Measurements from ENCODE around the gene KIAA0232.

KIAA0232 gene

DNA sequence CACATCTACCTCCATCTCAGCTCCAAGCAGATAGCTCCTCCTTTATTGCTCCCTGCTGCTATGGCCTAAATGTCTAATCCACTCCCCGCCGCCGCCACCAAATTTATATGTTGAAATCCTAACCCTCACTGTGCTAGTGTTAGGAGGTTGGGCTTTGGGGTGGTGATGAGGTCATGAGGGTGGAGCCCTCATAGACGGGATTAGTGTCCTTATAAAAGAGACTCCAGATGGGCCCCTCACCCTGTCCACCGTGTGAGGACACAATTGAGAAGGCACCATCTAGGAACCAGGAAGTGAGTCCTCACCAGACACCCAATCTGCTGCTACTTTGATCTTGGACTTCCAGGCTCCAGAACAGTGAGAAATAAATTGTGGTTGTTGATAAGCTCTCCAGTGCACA is 113.5 kb downstream of the KIAA0232 start:
- DNase-seq (ENCODE audit: extremely low spot score): no peak
- ChIA-PET CTCF (no interaction called here), POLR2A (no interaction called here)
- no peak for TF ChIP-seq SP1 (IDR thresholded peaks at IDR 0.05)
- TF ChIP-seq ARNT (IDR thresholded peaks at IDR 0.05): no peak
- no peak for TF ChIP-seq FOXK2 (IDR thresholded peaks at IDR 0.05)
- no peak for TF ChIP-seq FOXM1 (IDR thresholded peaks at IDR 0.05; ENCODE audit: borderline replicate concordance)
- TF ChIP-seq ZNF384 (IDR thresholded peaks at IDR 0.05): no peak
- no peak for TF ChIP-seq SUZ12 (IDR thresholded peaks at IDR 0.05)
- no peak for TF ChIP-seq NFRKB (IDR thresholded peaks at IDR 0.05)
- TF ChIP-seq CTBP1 (IDR thresholded peaks at IDR 0.05; ENCODE audit: borderline replicate concordance): no peak
- no peak for TF ChIP-seq L3MBTL2 (conservative IDR thresholded peaks at IDR 0.05)
- TF ChIP-seq, protein P1, sequence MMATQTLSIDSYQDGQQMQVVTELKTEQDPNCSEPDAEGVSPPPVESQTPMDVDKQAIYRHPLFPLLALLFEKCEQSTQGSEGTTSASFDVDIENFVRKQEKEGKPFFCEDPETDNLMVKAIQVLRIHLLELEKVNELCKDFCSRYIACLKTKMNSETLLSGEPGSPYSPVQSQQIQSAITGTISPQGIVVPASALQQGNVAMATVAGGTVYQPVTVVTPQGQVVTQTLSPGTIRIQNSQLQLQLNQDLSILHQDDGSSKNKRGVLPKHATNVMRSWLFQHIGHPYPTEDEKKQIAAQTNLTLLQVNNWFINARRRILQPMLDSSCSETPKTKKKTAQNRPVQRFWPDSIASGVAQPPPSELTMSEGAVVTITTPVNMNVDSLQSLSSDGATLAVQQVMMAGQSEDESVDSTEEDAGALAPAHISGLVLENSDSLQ (IDR thresholded peaks at IDR 0.05): no peak
- no peak for TF ChIP-seq TARDBP (IDR thresholded peaks at IDR 0.05)
- no peak for TF ChIP-seq ELF4 (IDR thresholded peaks at IDR 0.05)
- TF ChIP-seq HDGF (IDR thresholded peaks at IDR 0.05; ENCODE audit: borderline replicate concordance): no peak
- TF ChIP-seq FOXA1 (IDR thresholded peaks at IDR 0.05): no peak
- TF ChIP-seq BHLHE40 (IDR thresholded peaks at IDR 0.05; ENCODE audit: borderline replicate concordance): no peak
- TF ChIP-seq LEF1 (IDR thresholded peaks at IDR 0.05; ENCODE audit: borderline replicate concordance): no peak

DNA sequence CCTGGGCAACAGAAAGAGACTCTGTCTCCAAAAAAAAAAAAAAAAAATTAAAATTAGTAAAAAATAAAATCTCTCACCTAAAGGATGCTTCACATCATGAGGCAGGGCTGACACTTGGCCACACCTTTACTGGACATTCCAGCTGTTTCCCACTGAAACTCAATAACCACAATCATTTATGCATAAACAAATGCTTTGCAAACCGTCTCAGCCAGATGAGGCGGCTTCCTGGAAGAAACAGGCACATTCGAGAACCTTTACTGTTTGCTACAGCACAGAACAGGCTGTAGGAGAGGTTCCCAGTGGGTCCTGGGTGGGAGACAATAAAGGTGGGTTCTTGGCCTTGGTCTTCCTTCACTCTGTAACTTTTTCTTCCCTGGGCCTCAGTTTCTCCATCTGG is 116.2 kb downstream of the KIAA0232 start:
- DNase-seq (ENCODE audit: extremely low spot score): no peak
- ChIA-PET CTCF (no interaction called here), POLR2A (no interaction called here)
- TF ChIP-seq ZNF384 (IDR thresholded peaks at IDR 0.05) (no peak), NFRKB (IDR thresholded peaks at IDR 0.05) (no peak), LEF1 (IDR thresholded peaks at IDR 0.05; ENCODE audit: borderline replicate concordance) (no peak), SUZ12 (IDR thresholded peaks at IDR 0.05) (no peak), FOXM1 (IDR thresholded peaks at IDR 0.05; ENCODE audit: borderline replicate concordance) (no peak), BHLHE40 (IDR thresholded peaks at IDR 0.05; ENCODE audit: borderline replicate concordance) (no peak), TARDBP (IDR thresholded peaks at IDR 0.05) (no peak), CTBP1 (IDR thresholded peaks at IDR 0.05; ENCODE audit: borderline replicate concordance) (no peak)
- TF ChIP-seq, protein P1 (IDR thresholded peaks at IDR 0.05): no peak

DNA sequence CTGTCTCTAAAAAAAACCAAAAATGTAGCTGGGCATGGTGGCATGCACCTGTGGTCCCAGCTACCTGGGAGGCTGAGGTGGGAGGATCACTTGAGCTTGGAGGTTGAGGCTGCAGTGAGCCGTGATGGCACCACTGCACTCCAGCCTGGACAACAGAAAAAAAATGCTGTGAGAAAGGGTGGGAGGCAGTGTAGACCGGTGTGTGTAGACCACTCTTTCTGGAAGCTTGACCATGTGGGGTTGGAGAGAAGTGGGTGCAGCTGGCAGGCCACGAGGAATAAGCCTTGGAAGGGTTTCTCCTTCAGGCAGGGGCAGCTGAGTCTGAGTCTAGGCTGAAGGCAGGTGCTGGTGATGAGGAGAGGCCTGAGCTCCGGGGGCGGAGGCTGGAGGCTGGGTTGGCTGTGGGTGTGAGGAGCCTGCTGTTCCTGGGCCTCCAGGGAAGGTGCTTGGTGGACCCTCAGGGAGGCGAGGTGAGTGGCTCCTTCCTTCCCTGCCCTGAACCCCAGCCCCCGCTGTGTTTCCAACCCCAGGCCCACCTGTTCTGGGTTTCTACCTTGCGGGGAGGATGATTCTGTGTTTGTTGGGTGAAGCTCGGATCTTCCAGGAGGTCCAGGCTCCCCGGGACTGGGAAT is 117.8 kb downstream of the KIAA0232 start:
- no peak for TF ChIP-seq ZNF384 (IDR thresholded peaks at IDR 0.05)
- no peak for TF ChIP-seq NFRKB (IDR thresholded peaks at IDR 0.05)
- no peak for TF ChIP-seq BHLHE40 (IDR thresholded peaks at IDR 0.05; ENCODE audit: borderline replicate concordance)
- TF ChIP-seq ARNT (IDR thresholded peaks at IDR 0.05): no peak
- no peak for TF ChIP-seq ELF4 (IDR thresholded peaks at IDR 0.05)
- no peak for TF ChIP-seq SP1 (IDR thresholded peaks at IDR 0.05)
- no peak for TF ChIP-seq LEF1 (IDR thresholded peaks at IDR 0.05; ENCODE audit: borderline replicate concordance)
- no peak for TF ChIP-seq FOXK2 (IDR thresholded peaks at IDR 0.05)
- TF ChIP-seq, protein P1 (IDR thresholded peaks at IDR 0.05): no peak
- TF ChIP-seq TARDBP (IDR thresholded peaks at IDR 0.05): no peak
- no peak for DNase-seq (ENCODE audit: extremely low spot score)
- POLR2A ChIA-PET: interaction anchor here (1.8 kb wide), 1 partner anchor 9 kb away, joined by 5 read pairs; the partner anchor contains the start of gene TBC1D14
- CTCF ChIA-PET: interaction anchor here (0.9 to 1.1 kb wide), 2 partner anchors 15 to 202 kb away, joined by 3 read pairs; no protein-coding TSS in a partner anchor

DNA sequence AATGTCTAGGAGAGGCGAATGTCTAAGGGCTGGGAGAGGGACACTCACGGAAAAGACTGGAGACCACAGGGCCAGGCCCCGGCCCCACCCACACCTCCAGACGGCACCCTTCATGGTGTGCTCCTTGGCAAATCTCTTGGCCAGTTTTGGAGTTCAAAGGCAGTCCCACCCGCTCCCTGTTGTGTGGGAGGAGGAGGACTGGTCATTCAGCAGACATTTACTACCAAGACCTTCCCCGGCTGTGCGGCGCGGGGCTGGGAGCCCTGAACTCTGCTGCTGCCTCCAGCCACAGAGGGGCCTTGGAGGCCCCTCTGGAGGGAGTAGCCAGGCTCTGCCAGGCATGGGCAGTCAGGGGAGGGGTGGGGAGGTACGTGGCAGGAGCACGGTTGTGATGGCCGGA is 118.4 kb downstream of the KIAA0232 start:
- POLR2A ChIA-PET: interaction anchor here (1.8 kb wide), 1 partner anchor 8 kb away, joined by 5 read pairs; the partner anchor contains the start of gene TBC1D14
- DNase-seq (ENCODE audit: extremely low spot score): no peak
- CTCF ChIA-PET: no interaction called here

DNA sequence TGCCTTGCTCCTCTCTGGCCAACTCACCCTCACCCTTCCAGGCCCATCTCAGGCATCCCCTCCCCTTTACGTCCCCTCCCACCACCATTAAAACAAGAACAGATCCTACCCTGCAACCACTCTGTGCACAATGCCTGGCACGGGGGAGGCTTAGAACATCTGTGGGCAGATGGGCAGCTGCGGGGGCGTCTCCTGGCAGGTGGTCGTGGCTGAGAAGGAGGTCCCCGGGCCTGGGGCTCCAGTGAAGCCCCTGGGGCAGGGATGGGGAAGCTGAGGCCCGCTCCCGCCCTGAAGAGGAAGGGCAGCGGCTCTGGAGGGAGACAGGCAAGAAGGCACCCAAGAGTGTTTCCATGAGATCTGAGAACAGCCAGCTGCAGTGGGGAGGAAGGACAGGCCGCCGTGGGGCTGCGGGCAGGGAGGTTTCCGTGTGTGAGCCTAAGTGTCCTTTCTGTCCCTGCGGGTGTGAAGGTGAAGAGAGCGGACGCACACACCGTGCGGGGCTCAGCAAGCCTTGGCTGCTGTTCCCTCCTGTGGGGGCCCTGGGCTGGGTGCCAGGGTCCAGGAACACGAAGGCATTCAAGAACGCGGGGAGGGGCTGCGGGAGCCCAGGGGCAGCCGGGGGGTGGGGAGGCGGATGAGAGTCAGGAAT is 119.3 kb downstream of the KIAA0232 start:
- CTCF ChIA-PET: no interaction called here
- TF ChIP-seq FOXM1 (IDR thresholded peaks at IDR 0.05; ENCODE audit: borderline replicate concordance) (no peak), HDGF (IDR thresholded peaks at IDR 0.05; ENCODE audit: borderline replicate concordance) (no peak), NFRKB (IDR thresholded peaks at IDR 0.05) (no peak), TARDBP (IDR thresholded peaks at IDR 0.05) (no peak), SUZ12 (IDR thresholded peaks at IDR 0.05) (no peak), FOXK2 (IDR thresholded peaks at IDR 0.05) (no peak), ARNT (IDR thresholded peaks at IDR 0.05) (no peak), LEF1 (IDR thresholded peaks at IDR 0.05; ENCODE audit: borderline replicate concordance) (no peak)
- POLR2A ChIA-PET: no interaction called here
- DNase-seq (ENCODE audit: extremely low spot score): no peak

More for the DNA sequence above, 118.4 kb downstream of the KIAA0232 start:
- TF ChIP-seq ELF4 (IDR thresholded peaks at IDR 0.05) (no peak), FOXM1 (IDR thresholded peaks at IDR 0.05; ENCODE audit: borderline replicate concordance) (no peak), LEF1 (IDR thresholded peaks at IDR 0.05; ENCODE audit: borderline replicate concordance) (no peak), ARNT (IDR thresholded peaks at IDR 0.05) (no peak), HDGF (IDR thresholded peaks at IDR 0.05; ENCODE audit: borderline replicate concordance) (no peak), CTBP1 (IDR thresholded peaks at IDR 0.05; ENCODE audit: borderline replicate concordance) (no peak)
- TF ChIP-seq, protein P1 (IDR thresholded peaks at IDR 0.05): no peak

All from HEK293T (cell line).